ENCODE data around the gene MBTD1.

MBTD1 gene

DNA sequence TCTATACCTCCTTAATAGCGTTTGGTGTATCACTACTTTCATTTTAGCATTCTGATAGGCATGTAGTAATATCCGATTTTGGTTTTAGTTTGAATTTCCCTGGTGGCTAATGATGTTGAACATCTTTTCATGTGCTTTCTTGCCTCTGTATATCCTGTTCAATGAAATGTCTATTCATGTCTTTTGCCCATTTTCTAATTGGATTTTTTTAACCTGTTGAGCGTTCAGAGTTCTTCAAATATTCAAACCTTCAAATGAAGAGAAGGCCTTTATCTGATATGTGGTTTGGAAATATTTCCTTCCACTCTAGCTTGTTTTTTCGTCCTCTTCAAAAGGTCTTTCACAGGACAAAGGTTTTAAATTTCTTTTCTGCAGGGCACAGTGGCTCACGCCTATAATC lies 108.9 kb downstream of the MBTD1 start:
- TF ChIP-seq, protein P1, sequence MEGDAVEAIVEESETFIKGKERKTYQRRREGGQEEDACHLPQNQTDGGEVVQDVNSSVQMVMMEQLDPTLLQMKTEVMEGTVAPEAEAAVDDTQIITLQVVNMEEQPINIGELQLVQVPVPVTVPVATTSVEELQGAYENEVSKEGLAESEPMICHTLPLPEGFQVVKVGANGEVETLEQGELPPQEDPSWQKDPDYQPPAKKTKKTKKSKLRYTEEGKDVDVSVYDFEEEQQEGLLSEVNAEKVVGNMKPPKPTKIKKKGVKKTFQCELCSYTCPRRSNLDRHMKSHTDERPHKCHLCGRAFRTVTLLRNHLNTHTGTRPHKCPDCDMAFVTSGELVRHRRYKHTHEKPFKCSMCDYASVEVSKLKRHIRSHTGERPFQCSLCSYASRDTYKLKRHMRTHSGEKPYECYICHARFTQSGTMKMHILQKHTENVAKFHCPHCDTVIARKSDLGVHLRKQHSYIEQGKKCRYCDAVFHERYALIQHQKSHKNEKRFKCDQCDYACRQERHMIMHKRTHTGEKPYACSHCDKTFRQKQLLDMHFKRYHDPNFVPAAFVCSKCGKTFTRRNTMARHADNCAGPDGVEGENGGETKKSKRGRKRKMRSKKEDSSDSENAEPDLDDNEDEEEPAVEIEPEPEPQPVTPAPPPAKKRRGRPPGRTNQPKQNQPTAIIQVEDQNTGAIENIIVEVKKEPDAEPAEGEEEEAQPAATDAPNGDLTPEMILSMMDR (IDR thresholded peaks at IDR 0.05) = no peak
- no peaks in the 10 kb centered on the region for H3K9me3 ChIP-seq
- H3K4me1 ChIP-seq (ENCODE audit: control insufficient read depth in 1 of 2, insufficient read depth in 1 of 2, low read depth in 1 of 2, low read length in 1 of 2) = peaks cover 20% of the 10 kb centered on the region in 2 experiments
- no peak overlapping the region for H3K4me3 ChIP-seq (ENCODE audit: low read depth in 1 of 2, low read length in 1 of 2)
- H3K36me3 ChIP-seq = no peaks in the 10 kb centered on the region
- no peak overlapping the region for H3K27ac ChIP-seq
- no peaks in the 10 kb centered on the region for H3K27me3 ChIP-seq

DNA sequence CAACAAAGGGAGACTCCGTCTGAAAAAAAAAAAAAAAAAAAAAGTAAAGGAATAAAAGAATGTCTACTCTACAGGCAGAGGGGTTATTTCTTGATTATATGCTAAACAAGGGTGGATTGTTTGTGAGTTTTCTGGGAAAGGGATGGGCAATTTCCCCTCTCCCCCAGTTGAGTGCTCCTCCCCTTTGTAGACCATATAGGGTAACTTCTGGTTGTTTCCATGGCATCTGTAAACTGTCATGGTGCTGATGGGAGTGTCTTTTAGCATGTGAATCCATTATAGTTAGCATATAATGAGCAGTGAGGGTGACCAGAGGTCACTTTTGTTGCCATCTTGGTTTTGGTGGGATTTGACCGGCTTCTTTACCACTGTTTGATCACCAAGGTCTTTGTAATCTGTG lies 110.7 kb downstream of the MBTD1 start:
- Histone ChIP-seq H3K27me3 (no peaks in the 10 kb centered on the region), H3K4me3 (ENCODE audit: low read depth in 1 of 2, low read length in 1 of 2) (no peak overlapping the region), H3K4me1 (ENCODE audit: control insufficient read depth in 1 of 2, insufficient read depth in 1 of 2, low read depth in 1 of 2, low read length in 1 of 2) (peaks cover 14 to 16% of the 10 kb centered on the region in 2 experiments), H3K36me3 (no peaks in the 10 kb centered on the region), H3K27ac (no peak overlapping the region), H3K9me3 (no peaks in the 10 kb centered on the region)
- TF ChIP-seq, protein P1 (IDR thresholded peaks at IDR 0.05) = no peak

DNA sequence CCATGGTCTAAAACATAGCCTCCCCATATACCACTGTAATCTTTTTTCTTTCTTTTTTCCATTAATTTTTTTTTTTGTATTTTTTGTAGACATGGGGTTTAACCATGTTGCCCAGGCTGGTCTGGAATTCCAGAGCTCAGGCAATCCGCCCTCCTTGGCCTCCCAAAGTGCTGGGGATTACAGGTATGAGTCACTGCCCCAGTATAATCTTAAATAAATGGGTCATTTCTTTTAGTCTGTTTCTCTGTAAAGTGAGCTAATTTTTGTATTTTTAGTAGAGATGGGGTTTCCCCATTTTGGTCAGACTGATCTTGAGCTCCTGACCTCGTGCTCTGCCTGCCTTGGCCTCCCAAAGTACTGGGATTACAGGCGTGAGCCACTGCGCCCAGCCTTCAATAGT lies 112.2 kb downstream of the MBTD1 start:
- H3K4me1 ChIP-seq (ENCODE audit: control insufficient read depth in 1 of 2, insufficient read depth in 1 of 2, low read depth in 1 of 2, low read length in 1 of 2) = peaks cover 1 to 3% of the 10 kb centered on the region in 2 experiments
- no peaks in the 10 kb centered on the region for H3K36me3 ChIP-seq
- TF ChIP-seq, protein P1 (IDR thresholded peaks at IDR 0.05) = no peak
- H3K4me3 ChIP-seq (ENCODE audit: low read depth in 1 of 2, low read length in 1 of 2) = no peak overlapping the region
- no peaks in the 10 kb centered on the region for H3K9me3 ChIP-seq
- no peaks in the 10 kb centered on the region for H3K27me3 ChIP-seq
- H3K27ac ChIP-seq = no peak overlapping the region

GRCh38 chr17:51144266-51145022 lies 115.4 kb downstream of the MBTD1 start:
- no peak overlapping the region for H3K4me3 ChIP-seq (ENCODE audit: low read depth in 1 of 2, low read length in 1 of 2)
- TF ChIP-seq, protein P1 (IDR thresholded peaks at IDR 0.05) = no peak
- no peaks in the 10 kb centered on the region for H3K9me3 ChIP-seq
- no peak overlapping the region for H3K27ac ChIP-seq
- no peaks in the 10 kb centered on the region for H3K27me3 ChIP-seq
- H3K4me1 ChIP-seq (ENCODE audit: control insufficient read depth in 1 of 2, insufficient read depth in 1 of 2, low read depth in 1 of 2, low read length in 1 of 2) = no peaks in the 10 kb centered on the region
- H3K36me3 ChIP-seq = no peaks in the 10 kb centered on the region

DNA sequence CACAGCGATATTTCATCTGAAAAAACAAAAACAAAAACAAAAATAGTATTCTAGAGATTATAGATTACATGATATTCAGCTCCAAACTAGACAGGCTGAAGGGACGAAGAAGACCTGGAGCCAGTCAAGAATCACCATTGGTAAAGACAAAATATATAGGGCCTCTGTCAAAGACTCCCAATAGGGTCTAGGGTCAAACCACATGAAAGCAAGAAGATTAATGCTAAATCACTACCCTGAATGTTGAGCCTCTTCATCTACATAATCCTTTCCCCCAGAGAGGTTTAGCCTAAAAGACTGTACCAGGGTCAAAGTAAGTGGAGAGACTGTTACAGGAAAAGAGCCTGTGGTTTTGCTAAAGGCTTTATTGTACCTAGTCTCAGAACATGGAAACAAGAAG lies 117.3 kb downstream of the MBTD1 start:
- H3K4me3 ChIP-seq (ENCODE audit: low read depth in 1 of 2, low read length in 1 of 2) = no peak overlapping the region
- no peak overlapping the region for H3K27ac ChIP-seq
- no peaks in the 10 kb centered on the region for H3K36me3 ChIP-seq
- TF ChIP-seq, protein P1 (IDR thresholded peaks at IDR 0.05) = no peak
- no peaks in the 10 kb centered on the region for H3K9me3 ChIP-seq
- H3K27me3 ChIP-seq = no peaks in the 10 kb centered on the region
- no peaks in the 10 kb centered on the region for H3K4me1 ChIP-seq (ENCODE audit: control insufficient read depth in 1 of 2, insufficient read depth in 1 of 2, low read depth in 1 of 2, low read length in 1 of 2)

Measured in neutrophil (primary cell).